A549 (cell line): Measurements from ENCODE around the gene SFTPB. TPM values are rescaled to one million over a fixed set of nuclear protein-coding genes. Genes with fewer than 3 reads are reported as not detected.
A peak's percentile ranks its signal among the peaks of the same experiment; 100 is the strongest.
"Not testable (repeated sequence)": the region's sequence is repeated elsewhere in the genome, so short reads cannot be mapped to it uniquely, and the experiment has no call there.

ENCODE experiments used
- ATAC-seq, 2 experiments: fragments of 200-7000 bp in 1 of 2; fragments of >200 bp in 1 of 2; cut with Nextera tagmentation in 1 of 2; cut with Tn5 transposase in 1 of 2; 3 replicates each; pipeline versions ENCODE4 v1.8.0 to v1.9.1; 2018 to 2020; ENCODE audit warnings: mild to moderate bottlenecking in 1 of 2, moderate library complexity in 1 of 2
- CTCF ChIA-PET: fragments of 300-600 bp; sonication (Branson Sonifier 250); formaldehyde crosslinking; extraction: SDS; loops from one replicate; lab custom pipeline; 2021; ENCODE audit warnings: antibody characterized with exemption, inconsistent platforms; lab: Yijun Ruan, JAX
- POLR2A ChIA-PET: fragments of 350-600 bp; formaldehyde crosslinking; extraction: SDS; loops from one replicate; lab custom pipeline; 2021; ENCODE audit warnings: antibody characterized with exemption, inconsistent platforms; lab: Yijun Ruan, JAX
- DNase-seq, 2 experiments: peaks; one replicate each; pipeline versions ENCODE4 v3.0.0 to v3.0.0-alpha.2; 2011 to 2016; ENCODE audit warnings: low read depth in 1 of 2, low spot score in 1 of 2
- FAIRE-seq: peaks from 2 replicates; lab custom pipeline; 2011; peaks lifted over from hg19 to GRCh38; lab: Jason Lieb, UNC
- H3K27ac ChIP-seq, 2 experiments: fragments of >200 bp; sonication (Bioruptor Twin); formaldehyde crosslinking; 3 replicates each; pipeline ENCODE4 v1.5.1; 2016 to 2017
- H3K4me1 ChIP-seq: fragments of >200 bp; sonication (Bioruptor Twin); formaldehyde crosslinking; 3 replicates; pipeline ENCODE4 v1.6.1; 2016
- H3K4me2 ChIP-seq: fragments of >200 bp; sonication (Bioruptor Twin); formaldehyde crosslinking; 3 replicates; pipeline ENCODE4 v1.6.1; 2016
- H3K4me3 ChIP-seq: fragments of >200 bp; sonication (Bioruptor Twin); formaldehyde crosslinking; 3 replicates; pipeline ENCODE4 v1.5.1; 2016
- H3K9me3 ChIP-seq: fragments of >200 bp; sonication (Bioruptor Twin); formaldehyde crosslinking; 3 replicates; pipeline ENCODE4 v1.6.1; 2016
- BHLHE40 ChIP-seq: IDR thresholded peaks from 2 replicates; pipeline ENCODE4 v1.6.1; 2012; ENCODE audit warnings: low read depth, low read length, inconsistent platforms
- CBX2 ChIP-seq: fragments of 200-600 bp; sonication (generic); IDR thresholded peaks from 2 replicates; pipeline ENCODE4 v1.6.1; 2016; ENCODE audit warnings: low read depth, mild to moderate bottlenecking, borderline replicate concordance
- CHD2 ChIP-seq: fragments of 150-350 bp; IDR thresholded peaks from 2 replicates; pipeline ENCODE4 v1.6.1; 2014; ENCODE audit warnings: low read length; ENCODE audit not compliant: partially characterized antibody
- ELK1 ChIP-seq: fragments of 150-350 bp; IDR thresholded peaks from 2 replicates; pipeline ENCODE4 v1.6.1; 2014; ENCODE audit warnings: low read depth, mild to moderate bottlenecking, low read length
- EP300 ChIP-seq, 2 experiments: fragments of >200 bp; sonication (Bioruptor Twin); formaldehyde crosslinking; IDR thresholded peaks; 2 replicates in 1 of 2; 3 replicates in 1 of 2; pipeline ENCODE4 v1.6.1; 2016 to 2017
- ESRRA ChIP-seq: fragments of 150-350 bp; IDR thresholded peaks from 2 replicates; pipeline ENCODE4 v1.6.1; 2014; ENCODE audit warnings: mild to moderate bottlenecking, low read length, borderline replicate concordance
- FOSB ChIP-seq: fragments of 250-450 bp; sonication (Bioruptor Pico); IDR thresholded peaks from 2 replicates; pipeline ENCODE4 v1.5.0; 2020; ENCODE audit warnings: mild to moderate bottlenecking, moderate library complexity
- FOSL2 ChIP-seq, 2 experiments: fragments of 450-650 bp in 1 of 2; fragments of >200 bp in 1 of 2; sonication (Bioruptor Twin) in 1 of 2; formaldehyde crosslinking; IDR thresholded peaks; 2 replicates each; pipeline versions ENCODE4 v1.5.0 to v1.6.1; 2016 to 2020; ENCODE audit warnings: mild to moderate bottlenecking in 1 of 2, moderate library complexity in 1 of 2
- HES2 ChIP-seq: fragments of >200 bp; sonication (Bioruptor Twin); formaldehyde crosslinking; IDR thresholded peaks from 2 replicates; pipeline ENCODE4 v1.6.1; 2016
- HEYL ChIP-seq: fragments of 250-450 bp; sonication (Bioruptor Pico); IDR thresholded peaks from 2 replicates; pipeline ENCODE4 v1.8.0; 2021; ENCODE audit warnings: mild to moderate bottlenecking, moderate library complexity
- HOXA7 ChIP-seq: fragments of 250-450 bp; sonication (Bioruptor Pico); IDR thresholded peaks from 2 replicates; pipeline ENCODE4 v1.5.0; 2020; ENCODE audit warnings: mild to moderate bottlenecking, moderate library complexity
- HOXB13 ChIP-seq: fragments of 250-450 bp; sonication (Bioruptor Pico); IDR thresholded peaks from 2 replicates; pipeline ENCODE4 v1.5.0; 2020; ENCODE audit warnings: low read depth, mild to moderate bottlenecking, moderate library complexity
- HOXB5 ChIP-seq: fragments of 250-450 bp; sonication (Bioruptor Pico); IDR thresholded peaks from 2 replicates; pipeline ENCODE4 v1.5.0; 2020; ENCODE audit warnings: mild to moderate bottlenecking, moderate library complexity
- JUNB ChIP-seq: fragments of >200 bp; sonication (Bioruptor Twin); formaldehyde crosslinking; IDR thresholded peaks from 2 replicates; pipeline ENCODE4 v1.6.1; 2016
- MAFK ChIP-seq: fragments of 450-650 bp; IDR thresholded peaks from 2 replicates; pipeline ENCODE4 v1.6.1; 2014; ENCODE audit not compliant: partially characterized antibody
- MAZ ChIP-seq: fragments of 150-350 bp; IDR thresholded peaks from 2 replicates; pipeline ENCODE4 v1.6.1; 2014; ENCODE audit warnings: antibody characterized with exemption, low read depth, low read length, borderline replicate concordance
- NPAS2 ChIP-seq: fragments of 250-450 bp; sonication (Bioruptor Pico); IDR thresholded peaks from 2 replicates; pipeline ENCODE4 v1.8.0; 2022; ENCODE audit warnings: mild to moderate bottlenecking, moderate library complexity, borderline replicate concordance
- POLR2A ChIP-seq: IDR thresholded peaks from 2 replicates; pipeline ENCODE4 v1.6.1; 2012; ENCODE audit warnings: mild to moderate bottlenecking, low read length
- POLR2AphosphoS2 ChIP-seq: conservative IDR thresholded peaks from 2 replicates; pipeline ENCODE4 v1.6.1; 2012; ENCODE audit warnings: low read length, improper control_type of control experiment, inconsistent platforms
- RFX5 ChIP-seq: fragments of 450-650 bp; IDR thresholded peaks from 2 replicates; pipeline ENCODE4 v1.7.1; 2014; ENCODE audit warnings: antibody characterized with exemption, mild to moderate bottlenecking, moderate library complexity
- SMC3 ChIP-seq: fragments of >200 bp; sonication (Bioruptor Twin); formaldehyde crosslinking; IDR thresholded peaks from 3 replicates; pipeline ENCODE4 v1.6.1; 2018; ENCODE audit warnings: inconsistent platforms
- TP53 ChIP-seq: fragments of 250-450 bp; sonication (Bioruptor Pico); IDR thresholded peaks from 2 replicates; pipeline ENCODE4 v1.5.0; 2021; ENCODE audit warnings: mild to moderate bottlenecking, moderate library complexity
- ZC3H11A ChIP-seq: fragments of 450-650 bp; IDR thresholded peaks from 2 replicates; pipeline ENCODE4 v1.6.1; 2014; ENCODE audit warnings: antibody characterized with exemption, mild to moderate bottlenecking
- WGBS: methylation state at CpG from one replicate; pipeline ENCODE4 v1.1.6; 2017; ENCODE audit errors: missing lambda C conversion rate; 5-methylcytosine and 5-hydroxymethylcytosine counted together
- polyA plus RNA-seq, 4 experiments: library from polyadenylated mRNA; depleted of rRNA in 3 of 4; stranded (reverse); fragments of >200 nt; fragmentation: RNase III in 1 of 4; extraction: RNeasy Plus Mini Kit Qiagen cat#74134 plus additional on column Dnase treatment in 1 of 4; gene quantifications; 2 replicates in 3 of 4; 3 replicates in 1 of 4; pipeline ENCODE4 v1.2.3, GENCODE V29; 2011 to 2017
- TF ChIP-seq, protein P1 (sequence below): fragments of 450-650 bp; IDR thresholded peaks from 2 replicates; pipeline ENCODE4 v1.6.1; 2014; ENCODE audit warnings: antibody characterized with exemption
- TF ChIP-seq, protein P2 (sequence below): IDR thresholded peaks from 2 replicates; pipeline ENCODE4 v1.6.1; 2012

SFTPB gene
- polyA plus RNA-seq, 2 of the 4 experiments (the other 2 are of a cell fraction) = not detected

DNA sequence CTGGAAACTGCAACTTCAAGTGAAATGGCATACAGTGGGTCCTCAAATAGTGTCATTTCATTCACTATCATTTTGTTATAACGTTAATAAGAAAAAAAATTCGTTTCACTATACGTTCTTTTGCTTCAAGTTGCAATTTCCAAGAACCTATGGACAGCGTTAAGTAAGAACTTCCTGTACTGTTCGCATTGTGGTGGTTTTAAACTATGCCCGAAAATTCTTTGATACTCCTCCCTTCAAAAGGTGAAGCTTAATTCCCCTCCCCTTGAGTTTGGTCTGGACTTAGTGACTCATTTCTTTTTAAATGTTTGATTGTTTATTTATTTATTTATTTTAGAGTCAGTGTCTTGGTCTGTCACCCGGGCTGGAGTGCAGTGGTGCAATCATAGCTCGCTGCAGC lies 46.8 kb upstream of the SFTPB start:
- CTCF ChIA-PET = interaction anchor here (1.0 to 16.3 kb wide), 10 partner anchors 8 to 113 kb away, joined by 3 to 241 read pairs (median 11); no protein-coding TSS in a partner anchor
- DNase-seq (no peak), ATAC-seq (no peak), FAIRE-seq (no peak)
- Histone ChIP-seq H3K9me3 (no peaks in the 10 kb centered on the region), H3K4me2 (no peak overlapping the region), H3K4me1 (peaks cover 12% of the 10 kb centered on the region; the same call in 2 of the 3 replicates), H3K27ac (peak overlapping the region in 1 of 2 experiments; percentile 68; a peak in 1 of 6 replicates), H3K4me3 (no peak overlapping the region)
- POLR2A ChIA-PET = no interaction called here
- 60% methylated on average over 8 of the region's 8 CpGs for WGBS
- TF ChIP-seq ZC3H11A (no peak), POLR2A (no peak), HEYL (CRISPR knock-in tag) (no peak), CHD2 (no peak), ESRRA (no peak), FOSB (CRISPR knock-in tag) (no peak), FOSL2 (IDR thresholded peaks at IDR 0.05) (no peak), FOSL2 (CRISPR knock-in tag; IDR thresholded peaks at IDR 0.05) (no peak), BHLHE40 (no peak), JUNB (no peak), SMC3 (no peak), HOXB13 (CRISPR knock-in tag) (no peak), EP300 (IDR thresholded peaks at IDR 0.05) (no peak), NPAS2 (CRISPR knock-in tag) (no peak), HOXA7 (no peak), TP53 (CRISPR knock-in tag) (no peak), HOXB5 (CRISPR knock-in tag) (no peak), RFX5 (no peak)
- TF ChIP-seq, protein P1, sequence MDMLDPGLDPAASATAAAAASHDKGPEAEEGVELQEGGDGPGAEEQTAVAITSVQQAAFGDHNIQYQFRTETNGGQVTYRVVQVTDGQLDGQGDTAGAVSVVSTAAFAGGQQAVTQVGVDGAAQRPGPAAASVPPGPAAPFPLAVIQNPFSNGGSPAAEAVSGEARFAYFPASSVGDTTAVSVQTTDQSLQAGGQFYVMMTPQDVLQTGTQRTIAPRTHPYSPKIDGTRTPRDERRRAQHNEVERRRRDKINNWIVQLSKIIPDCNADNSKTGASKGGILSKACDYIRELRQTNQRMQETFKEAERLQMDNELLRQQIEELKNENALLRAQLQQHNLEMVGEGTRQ = no peak
- TF ChIP-seq, protein P2, sequence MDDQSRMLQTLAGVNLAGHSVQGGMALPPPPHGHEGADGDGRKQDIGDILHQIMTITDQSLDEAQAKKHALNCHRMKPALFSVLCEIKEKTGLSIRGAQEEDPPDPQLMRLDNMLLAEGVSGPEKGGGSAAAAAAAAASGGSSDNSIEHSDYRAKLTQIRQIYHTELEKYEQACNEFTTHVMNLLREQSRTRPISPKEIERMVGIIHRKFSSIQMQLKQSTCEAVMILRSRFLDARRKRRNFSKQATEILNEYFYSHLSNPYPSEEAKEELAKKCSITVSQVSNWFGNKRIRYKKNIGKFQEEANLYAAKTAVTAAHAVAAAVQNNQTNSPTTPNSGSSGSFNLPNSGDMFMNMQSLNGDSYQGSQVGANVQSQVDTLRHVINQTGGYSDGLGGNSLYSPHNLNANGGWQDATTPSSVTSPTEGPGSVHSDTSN = no peak

- POLR2A ChIA-PET, FAIRE-seq, H3K4me2 ChIP-seq, H3K4me3 ChIP-seq, ATAC-seq, H3K9me3 ChIP-seq, DNase-seq: not testable (repeated sequence)
- Histone ChIP-seq H3K27ac (peak overlapping the region in 1 of 2 experiments; percentile 68; a peak in 1 of 6 replicates), H3K4me1 (peaks cover 12% of the 10 kb centered on the region; the same call in 2 of the 3 replicates)
- WGBS = 75% methylated on average over 7 of the region's 7 CpGs
- CTCF ChIA-PET = interaction anchor here (1.0 to 16.3 kb wide), 12 partner anchors 8 to 113 kb away, joined by 3 to 241 read pairs (median 17); partner anchors contain the start of gene GNLY
Measured at GRCh38 chr2:85714421-85714820, 46.4 kb upstream of the SFTPB start.

DNA sequence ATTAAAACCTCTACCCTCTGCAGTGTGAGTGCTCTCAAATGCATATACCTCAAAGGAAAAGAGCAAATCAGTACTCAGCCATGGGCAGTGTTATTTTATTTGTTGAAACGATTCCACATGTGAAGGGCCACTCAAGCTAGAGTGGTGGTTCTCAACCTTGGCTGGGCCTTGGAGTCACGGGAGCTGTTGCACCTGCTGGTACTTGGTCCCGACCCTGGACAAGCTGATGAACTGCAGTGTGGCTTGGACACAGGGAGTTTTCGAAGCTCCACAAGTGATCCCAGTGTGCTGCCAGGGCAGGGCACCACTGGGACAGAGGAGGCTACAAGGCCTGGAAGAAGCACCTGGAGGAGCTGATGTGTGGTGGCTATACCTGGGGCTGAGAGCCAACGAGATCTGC lies 45.8 kb upstream of the SFTPB start:
- ChIA-PET CTCF (interaction anchor here (1.0 to 16.3 kb wide), 14 partner anchors 7 to 114 kb away, joined by 3 to 241 read pairs (median 11); partner anchors contain the start of gene GNLY), POLR2A (no interaction called here)
- peak overlapping the region in 1 of 2 experiments; percentile 68; a peak in 1 of 6 replicates for H3K27ac ChIP-seq
- 72% methylated on average over 5 of the region's 5 CpGs for WGBS
- no peak for ATAC-seq
- H3K4me3 ChIP-seq = no peak overlapping the region
- no peak for DNase-seq
- no peaks in the 10 kb centered on the region for H3K9me3 ChIP-seq
- TF ChIP-seq MAFK = no peak
- no peak for TF ChIP-seq POLR2A
- TF ChIP-seq ZC3H11A = no peak
- no peak for TF ChIP-seq CBX2
- no peak for TF ChIP-seq POLR2AphosphoS2
- no peak for TF ChIP-seq FOSB (CRISPR knock-in tag)
- no peak for TF ChIP-seq MAZ
- no peak for TF ChIP-seq HES2
- no peak for TF ChIP-seq ELK1
- no peak for TF ChIP-seq HOXA7
- peak overlapping the region; percentile 20; the same call in 1 of the 3 replicates for H3K4me2 ChIP-seq
- peaks cover 12% of the 10 kb centered on the region; the same call in 2 of the 3 replicates for H3K4me1 ChIP-seq
- no peak for FAIRE-seq
